ENCODE measurements around the gene SPRR2A. TPM values are rescaled to one million over a fixed set of nuclear protein-coding genes. Genes with fewer than 3 reads are reported as not detected.

SPRR2A gene
- total RNA-seq, 1 experiment from 2014 or later: not detected

Other genes starting within 250 kb of the SPRR2A start
- gene LCE1B, start 245.5 kb downstream of the SPRR2A start, total RNA-seq (2014; rRNA removed; shearing (Covaris generic)): not detected in 2 replicates
- gene LCE1A, start 230.0 kb downstream of the SPRR2A start, total RNA-seq (2014; rRNA removed; shearing (Covaris generic)): not detected in 2 replicates
- gene LCE6A, start 214.7 kb downstream of the SPRR2A start, total RNA-seq (2014; rRNA removed; shearing (Covaris generic)): not detected in 2 replicates
- not detected in 2 replicates for gene LCE7A, start 197.5 kb downstream of the SPRR2A start, total RNA-seq (2014; rRNA removed; shearing (Covaris generic))
- gene SMCP, start 179.2 kb downstream of the SPRR2A start, total RNA-seq (2014; rRNA removed; shearing (Covaris generic)): not detected in 2 replicates
- not detected in 2 replicates for gene IVL, start 149.0 kb downstream of the SPRR2A start, total RNA-seq (2014; rRNA removed; shearing (Covaris generic))
- not detected in 2 replicates for gene SPRR5, start 110.3 kb downstream of the SPRR2A start, total RNA-seq (2014; rRNA removed; shearing (Covaris generic))
- gene SPRR4, start 86.9 kb downstream of the SPRR2A start, total RNA-seq (2014; rRNA removed; shearing (Covaris generic)): not detected in 2 replicates
- gene SPRR1A, start 73.4 kb downstream of the SPRR2A start, total RNA-seq (2014; rRNA removed; shearing (Covaris generic)): not detected in 2 replicates
- gene SPRR3, start 55.8 kb downstream of the SPRR2A start, total RNA-seq (2014; rRNA removed; shearing (Covaris generic)): not detected in 2 replicates
- gene SPRR1B, start 26.3 kb downstream of the SPRR2A start, total RNA-seq (2014; rRNA removed; shearing (Covaris generic)): not detected in 2 replicates
- gene SPRR2D, start 16.4 kb downstream of the SPRR2A start, total RNA-seq (2014; rRNA removed; shearing (Covaris generic)): not detected in 2 replicates
- not detected in 2 replicates for gene SPRR2B, start 14.1 kb upstream of the SPRR2A start, total RNA-seq (2014; rRNA removed; shearing (Covaris generic))
- gene SPRR2E, start 37.0 kb upstream of the SPRR2A start, total RNA-seq (2014; rRNA removed; shearing (Covaris generic)): not detected in 2 replicates
- gene SPRR2F, start 56.0 kb upstream of the SPRR2A start, total RNA-seq (2014; rRNA removed; shearing (Covaris generic)): not detected in 2 replicates
- gene SPRR2G, start 93.4 kb upstream of the SPRR2A start, total RNA-seq (2014; rRNA removed; shearing (Covaris generic)): not detected in 2 replicates
- not detected in 2 replicates for gene LELP1, start 145.9 kb upstream of the SPRR2A start, total RNA-seq (2014; rRNA removed; shearing (Covaris generic))
- gene PRR9, start 160.1 kb upstream of the SPRR2A start, total RNA-seq (2014; rRNA removed; shearing (Covaris generic)): not detected in 2 replicates
- not detected in 2 replicates for gene LORICRIN, start 202.2 kb upstream of the SPRR2A start, total RNA-seq (2014; rRNA removed; shearing (Covaris generic))